ENCODE results near the gene AVL9.

DNA sequence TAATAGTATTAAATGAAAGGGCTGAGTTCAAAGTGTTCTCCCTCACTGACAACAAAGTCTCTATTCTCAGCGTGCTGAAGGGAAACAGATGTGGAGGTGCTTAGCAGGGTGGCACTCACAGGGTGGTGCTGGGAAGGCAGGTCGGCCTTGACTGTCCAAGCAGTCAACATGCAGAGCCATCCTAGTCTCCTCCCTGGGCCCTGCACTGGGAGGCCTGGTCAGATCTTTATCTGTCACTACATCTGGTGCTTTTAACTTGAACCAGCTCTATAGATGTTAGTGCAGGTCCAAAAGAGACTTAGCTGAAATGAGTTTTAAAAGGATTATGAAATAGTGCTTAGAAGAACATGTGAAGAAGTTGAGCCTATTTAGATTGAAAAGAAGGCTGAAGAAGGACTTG, 82.1 kb downstream of the AVL9 start:
- TF ChIP-seq, protein P1, sequence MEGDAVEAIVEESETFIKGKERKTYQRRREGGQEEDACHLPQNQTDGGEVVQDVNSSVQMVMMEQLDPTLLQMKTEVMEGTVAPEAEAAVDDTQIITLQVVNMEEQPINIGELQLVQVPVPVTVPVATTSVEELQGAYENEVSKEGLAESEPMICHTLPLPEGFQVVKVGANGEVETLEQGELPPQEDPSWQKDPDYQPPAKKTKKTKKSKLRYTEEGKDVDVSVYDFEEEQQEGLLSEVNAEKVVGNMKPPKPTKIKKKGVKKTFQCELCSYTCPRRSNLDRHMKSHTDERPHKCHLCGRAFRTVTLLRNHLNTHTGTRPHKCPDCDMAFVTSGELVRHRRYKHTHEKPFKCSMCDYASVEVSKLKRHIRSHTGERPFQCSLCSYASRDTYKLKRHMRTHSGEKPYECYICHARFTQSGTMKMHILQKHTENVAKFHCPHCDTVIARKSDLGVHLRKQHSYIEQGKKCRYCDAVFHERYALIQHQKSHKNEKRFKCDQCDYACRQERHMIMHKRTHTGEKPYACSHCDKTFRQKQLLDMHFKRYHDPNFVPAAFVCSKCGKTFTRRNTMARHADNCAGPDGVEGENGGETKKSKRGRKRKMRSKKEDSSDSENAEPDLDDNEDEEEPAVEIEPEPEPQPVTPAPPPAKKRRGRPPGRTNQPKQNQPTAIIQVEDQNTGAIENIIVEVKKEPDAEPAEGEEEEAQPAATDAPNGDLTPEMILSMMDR (IDR thresholded peaks at IDR 0.05; ENCODE audit: poor library complexity): no peak
- TF ChIP-seq EZH2 (IDR thresholded peaks at IDR 0.05; ENCODE audit: borderline replicate concordance): no peak

Data from hepatocyte (in vitro differentiated cells).